ENCODE measurements around the gene NME8.

Gene NME8

GRCh38 chr7:37942934-37943610 is 94.7 kb downstream of the NME8 start:
- Histone ChIP-seq H3K79me1 (ENCODE audit: low read length) (no peaks in the 10 kb centered on the region), H3K4me3 (ENCODE audit: low read depth, low read length) (peak overlapping the region; percentile 25), H2BK120ac (ENCODE audit: insufficient read depth, low read length, poor library complexity) (no peak overlapping the region), H3K27ac (ENCODE audit: low read depth, low read length) (no peak overlapping the region), H2AFZ (ENCODE audit: insufficient read depth, low read length, poor library complexity) (no peak overlapping the region), H3K9me3 (ENCODE audit: insufficient read depth, low read depth, low read length) (no peaks in the 10 kb centered on the region), H3K79me2 (ENCODE audit: control insufficient read depth, insufficient read depth, low read length, poor library complexity) (no peaks in the 10 kb centered on the region), H4K12ac (ENCODE audit: low read depth, low read length) (no peak overlapping the region), H3K4me1 (ENCODE audit: control insufficient read depth in 1 of 2, insufficient read depth in 2 of 2, low read length in 2 of 2) (peaks cover 0 to 3% of the 10 kb centered on the region in 2 experiments), H3K23ac (ENCODE audit: low read length) (no peak overlapping the region), H3K36me3 (ENCODE audit: control insufficient read depth in 1 of 2, insufficient read depth in 2 of 2, low read length in 2 of 2) (no peaks in the 10 kb centered on the region), H2BK12ac (ENCODE audit: low read length) (no peak overlapping the region), H3K9ac (ENCODE audit: low read length) (no peak overlapping the region), H3K4ac (ENCODE audit: low read depth, low read length) (no peak overlapping the region), H2BK5ac (ENCODE audit: low read depth, low read length, poor library complexity) (no peak overlapping the region), H3K18ac (ENCODE audit: low read length) (no peak overlapping the region), H3K14ac (ENCODE audit: low read length) (no peak overlapping the region), H4K91ac (ENCODE audit: low read depth, low read length) (no peak overlapping the region), H3K27me3 (ENCODE audit: insufficient read depth, low read length) (no peaks in the 10 kb centered on the region), H4K8ac (ENCODE audit: low read depth, low read length) (no peak overlapping the region), H2AK5ac (ENCODE audit: low read length) (no peak overlapping the region), H3K4me2 (ENCODE audit: low read length) (no peak overlapping the region)
- no CpG with 5 or more reads among the region's 12 CpGs for WGBS (ENCODE audit: extremely low coverage, insufficient coverage, insufficient read length)
- DNase-seq = no peak

- no peak overlapping the region for H3K18ac ChIP-seq (ENCODE audit: low read length)
- H3K23ac ChIP-seq (ENCODE audit: low read length) = no peak overlapping the region
- H3K4me1 ChIP-seq (ENCODE audit: control insufficient read depth in 1 of 2, insufficient read depth in 2 of 2, low read length in 2 of 2) = peaks cover 0 to 3% of the 10 kb centered on the region in 2 experiments
- no peak overlapping the region for H4K12ac ChIP-seq (ENCODE audit: low read depth, low read length)
- no CpG with 5 or more reads among the region's 8 CpGs for WGBS (ENCODE audit: extremely low coverage, insufficient coverage, insufficient read length)
- no peaks in the 10 kb centered on the region for H3K9me3 ChIP-seq (ENCODE audit: insufficient read depth, low read depth, low read length)
- H3K4ac ChIP-seq (ENCODE audit: low read depth, low read length) = no peak overlapping the region
- no peaks in the 10 kb centered on the region for H3K27me3 ChIP-seq (ENCODE audit: insufficient read depth, low read length)
- DNase-seq = peak in 1 of 2 donors; percentile 11
- H4K91ac ChIP-seq (ENCODE audit: low read depth, low read length) = no peak overlapping the region
- no peaks in the 10 kb centered on the region for H3K79me1 ChIP-seq (ENCODE audit: low read length)
- H3K79me2 ChIP-seq (ENCODE audit: control insufficient read depth, insufficient read depth, low read length, poor library complexity) = no peaks in the 10 kb centered on the region
- H3K27ac ChIP-seq (ENCODE audit: low read depth, low read length) = no peak overlapping the region
- H3K36me3 ChIP-seq (ENCODE audit: control insufficient read depth in 1 of 2, insufficient read depth in 2 of 2, low read length in 2 of 2) = no peaks in the 10 kb centered on the region
- H2BK120ac ChIP-seq (ENCODE audit: insufficient read depth, low read length, poor library complexity) = no peak overlapping the region
- no peak overlapping the region for H3K9ac ChIP-seq (ENCODE audit: low read length)
- no peak overlapping the region for H4K8ac ChIP-seq (ENCODE audit: low read depth, low read length)
- no peak overlapping the region for H2BK12ac ChIP-seq (ENCODE audit: low read length)
- H3K4me3 ChIP-seq (ENCODE audit: low read depth, low read length) = no peak overlapping the region
- H3K4me2 ChIP-seq (ENCODE audit: low read length) = no peak overlapping the region
- no peak overlapping the region for H2AFZ ChIP-seq (ENCODE audit: insufficient read depth, low read length, poor library complexity)
- no peak overlapping the region for H3K14ac ChIP-seq (ENCODE audit: low read length)
- no peak overlapping the region for H2BK5ac ChIP-seq (ENCODE audit: low read depth, low read length, poor library complexity)
- H2AK5ac ChIP-seq (ENCODE audit: low read length) = no peak overlapping the region
Measured at GRCh38 chr7:37943905-37944736, 95.7 kb downstream of the NME8 start.

GRCh38 chr7:37944737-37945054 is 96.3 kb downstream of the NME8 start:
- no peak overlapping the region for H3K4me2 ChIP-seq (ENCODE audit: low read length)
- no CpG with 5 or more reads among the region's 2 CpGs for WGBS (ENCODE audit: extremely low coverage, insufficient coverage, insufficient read length)

GRCh38 chr7:37945336-37945735 is 96.9 kb downstream of the NME8 start:
- H3K4me1 ChIP-seq (ENCODE audit: control insufficient read depth in 1 of 2, insufficient read depth in 2 of 2, low read length in 2 of 2) = peaks cover 0 to 3% of the 10 kb centered on the region in 2 experiments
- H2BK120ac ChIP-seq (ENCODE audit: insufficient read depth, low read length, poor library complexity) = no peak overlapping the region
- no peaks in the 10 kb centered on the region for H3K79me2 ChIP-seq (ENCODE audit: control insufficient read depth, insufficient read depth, low read length, poor library complexity)
- H3K18ac ChIP-seq (ENCODE audit: low read length) = no peak overlapping the region
- no peak overlapping the region for H3K4me2 ChIP-seq (ENCODE audit: low read length)
- H3K36me3 ChIP-seq (ENCODE audit: control insufficient read depth in 1 of 2, insufficient read depth in 2 of 2, low read length in 2 of 2) = no peaks in the 10 kb centered on the region
- no peak overlapping the region for H4K8ac ChIP-seq (ENCODE audit: low read depth, low read length)
- no peak overlapping the region for H3K4ac ChIP-seq (ENCODE audit: low read depth, low read length)
- no peaks in the 10 kb centered on the region for H3K79me1 ChIP-seq (ENCODE audit: low read length)
- peak in 1 of 2 donors; percentile 4 for DNase-seq
- no peaks in the 10 kb centered on the region for H3K27me3 ChIP-seq (ENCODE audit: insufficient read depth, low read length)
- no peak overlapping the region for H2AFZ ChIP-seq (ENCODE audit: insufficient read depth, low read length, poor library complexity)
- no peak overlapping the region for H3K23ac ChIP-seq (ENCODE audit: low read length)
- H2AK5ac ChIP-seq (ENCODE audit: low read length) = no peak overlapping the region
- H4K12ac ChIP-seq (ENCODE audit: low read depth, low read length) = no peak overlapping the region
- no peaks in the 10 kb centered on the region for H3K9me3 ChIP-seq (ENCODE audit: insufficient read depth, low read depth, low read length)
- no peak overlapping the region for H3K27ac ChIP-seq (ENCODE audit: low read depth, low read length)
- no peak overlapping the region for H2BK12ac ChIP-seq (ENCODE audit: low read length)
- no peak overlapping the region for H3K4me3 ChIP-seq (ENCODE audit: low read depth, low read length)
- H3K9ac ChIP-seq (ENCODE audit: low read length) = no peak overlapping the region
- WGBS (ENCODE audit: extremely low coverage, insufficient coverage, insufficient read length) = no CpG with 5 or more reads among the region's 4 CpGs
- no peak overlapping the region for H4K91ac ChIP-seq (ENCODE audit: low read depth, low read length)
- no peak overlapping the region for H2BK5ac ChIP-seq (ENCODE audit: low read depth, low read length, poor library complexity)
- H3K14ac ChIP-seq (ENCODE audit: low read length) = no peak overlapping the region

More at GRCh38 chr7:37944737-37945054, 96.3 kb downstream of the NME8 start:
- Histone ChIP-seq H4K8ac (ENCODE audit: low read depth, low read length) (no peak overlapping the region), H3K27me3 (ENCODE audit: insufficient read depth, low read length) (no peaks in the 10 kb centered on the region), H4K91ac (ENCODE audit: low read depth, low read length) (no peak overlapping the region), H2AFZ (ENCODE audit: insufficient read depth, low read length, poor library complexity) (no peak overlapping the region), H3K79me2 (ENCODE audit: control insufficient read depth, insufficient read depth, low read length, poor library complexity) (no peaks in the 10 kb centered on the region), H2BK120ac (ENCODE audit: insufficient read depth, low read length, poor library complexity) (no peak overlapping the region), H2BK5ac (ENCODE audit: low read depth, low read length, poor library complexity) (no peak overlapping the region), H3K79me1 (ENCODE audit: low read length) (no peaks in the 10 kb centered on the region), H3K23ac (ENCODE audit: low read length) (no peak overlapping the region), H3K14ac (ENCODE audit: low read length) (no peak overlapping the region), H2AK5ac (ENCODE audit: low read length) (no peak overlapping the region), H3K18ac (ENCODE audit: low read length) (no peak overlapping the region), H3K4me3 (ENCODE audit: low read depth, low read length) (no peak overlapping the region), H3K9ac (ENCODE audit: low read length) (no peak overlapping the region), H4K12ac (ENCODE audit: low read depth, low read length) (no peak overlapping the region), H3K9me3 (ENCODE audit: insufficient read depth, low read depth, low read length) (no peaks in the 10 kb centered on the region), H3K4ac (ENCODE audit: low read depth, low read length) (no peak overlapping the region), H3K36me3 (ENCODE audit: control insufficient read depth in 1 of 2, insufficient read depth in 2 of 2, low read length in 2 of 2) (no peaks in the 10 kb centered on the region), H2BK12ac (ENCODE audit: low read length) (no peak overlapping the region), H3K27ac (ENCODE audit: low read depth, low read length) (no peak overlapping the region), H3K4me1 (ENCODE audit: control insufficient read depth in 1 of 2, insufficient read depth in 2 of 2, low read length in 2 of 2) (peaks cover 0 to 3% of the 10 kb centered on the region in 2 experiments)
- no peak for DNase-seq
